Panc1 (cell line): ENCODE data around the gene ZC3H18. TPM values are rescaled to one million over a fixed set of nuclear protein-coding genes. Genes with fewer than 3 reads are reported as not detected.

Experiments used
- ATAC-seq: fragments of 200-7000 bp; cut with Tn5 transposase; 2 replicates; pipeline ENCODE4 v1.9.1; 2020; ENCODE audit warnings: mild to moderate bottlenecking, moderate library complexity
- BruUV-seq: library from RNA; stranded (reverse); fragments of 400-500 nt; replicated peaks from 2 replicates; lab custom pipeline; 2021; lab: Mats Ljungman, UMichigan
- CTCF ChIA-PET: fragments of 300-600 bp; sonication (Branson Sonifier 250); formaldehyde crosslinking; loops from one replicate; lab custom pipeline; 2022; ENCODE audit warnings: antibody characterized with exemption; lab: Charles Lee
- POLR2A ChIA-PET: fragments of 300-600 bp; sonication (Branson Sonifier 250); formaldehyde crosslinking; loops from one replicate; lab custom pipeline; 2022; ENCODE audit warnings: antibody characterized with exemption; lab: Charles Lee
- DNase-seq: peaks from one replicate; pipeline ENCODE4 v3.0.0-alpha.2; 2010; ENCODE audit warnings: low read depth, low spot score
- H3K27ac ChIP-seq: 2 replicates; pipeline ENCODE4 v1.5.1; 2011; ENCODE audit warnings: mild to moderate bottlenecking, low read length, inconsistent platforms
- H3K27me3 ChIP-seq: fragments of 200-500 bp; sonication (Bioruptor generic); 2 replicates; pipeline ENCODE4 v1.6.0; 2014; ENCODE audit warnings: low read length, inconsistent platforms; ENCODE audit not compliant: control insufficient read depth, insufficient read depth
- H3K36me3 ChIP-seq: fragments of 200-500 bp; sonication (Bioruptor generic); 2 replicates; pipeline ENCODE4 v1.5.1; 2014; ENCODE audit warnings: inconsistent platforms, mild to moderate bottlenecking, low read length, moderate library complexity; ENCODE audit not compliant: control insufficient read depth, insufficient read depth
- H3K4me1 ChIP-seq: 2 replicates; pipeline ENCODE4 v1.5.1; 2011; ENCODE audit warnings: inconsistent platforms, mild to moderate bottlenecking, low read length, moderate library complexity; ENCODE audit not compliant: control insufficient read depth, insufficient read depth
- H3K4me3 ChIP-seq, 2 experiments: 2 replicates each; pipeline ENCODE4 v1.5.1; 2011 to 2012; ENCODE audit warnings: low read depth in 2 of 2, low read length in 2 of 2, mild to moderate bottlenecking in 2 of 2, inconsistent platforms in 1 of 2, moderate library complexity in 1 of 2
- H3K9me3 ChIP-seq: fragments of 200-500 bp; sonication (Bioruptor generic); 2 replicates; pipeline ENCODE4 v1.5.1; 2014; ENCODE audit warnings: low read depth, mild to moderate bottlenecking, inconsistent platforms, low read length, moderate library complexity; ENCODE audit not compliant: control insufficient read depth, insufficient read depth
- POLR2AphosphoS5 ChIP-seq: IDR thresholded peaks from 2 replicates; pipeline ENCODE4 v1.6.1; 2012; ENCODE audit warnings: mild to moderate bottlenecking, low read depth, low read length, moderate library complexity
- REST ChIP-seq, 2 experiments: IDR thresholded peaks; 2 replicates each; pipeline ENCODE4 v1.6.1; 2011 to 2012; ENCODE audit warnings: low read depth in 2 of 2, control low read depth in 1 of 2, low read length in 1 of 2, mild to moderate bottlenecking in 1 of 2, moderate library complexity in 1 of 2; ENCODE audit not compliant: insufficient read depth in 1 of 2
- SIN3A ChIP-seq: IDR thresholded peaks from 2 replicates; pipeline ENCODE4 v1.6.1; 2012; ENCODE audit warnings: low read depth, mild to moderate bottlenecking, low read length, moderate library complexity, borderline replicate concordance; ENCODE audit not compliant: insufficient read depth
- TCF7L2 ChIP-seq: IDR thresholded peaks from 2 replicates; pipeline ENCODE4 v1.6.1; 2011; ENCODE audit warnings: mild to moderate bottlenecking, low read depth, low read length, inconsistent platforms
- in situ Hi-C: cut with HindIII; loops from 2 replicates; pipeline ENCODE4 v1.10.0; 2016; ENCODE audit warnings: low sequenced_read_pairs, low pct_unique_long_range_greater_than_20kb
- intact Hi-C: fragments of 100-400 bp; cut with micrococcal nuclease; formaldehyde crosslinking; loops from one replicate; pipeline ENCODE4 v1.10.0; 2022; ENCODE audit not compliant: unreplicated experiment
- total RNA-seq: library from RNA; stranded (reverse); gene quantifications from one replicate; pipeline ENCODE4 v1.2.1, GENCODE V29; 2021; ENCODE audit not compliant: unreplicated experiment
- TF ChIP-seq, protein P1 (sequence below): fragments of 450-650 bp; IDR thresholded peaks from 2 replicates; pipeline ENCODE4 v1.5.1; 2017; ENCODE audit warnings: mild to moderate bottlenecking

ZC3H18 gene
- total RNA-seq, 1 experiment from 2014 or later, result 45.9 TPM

DNA sequence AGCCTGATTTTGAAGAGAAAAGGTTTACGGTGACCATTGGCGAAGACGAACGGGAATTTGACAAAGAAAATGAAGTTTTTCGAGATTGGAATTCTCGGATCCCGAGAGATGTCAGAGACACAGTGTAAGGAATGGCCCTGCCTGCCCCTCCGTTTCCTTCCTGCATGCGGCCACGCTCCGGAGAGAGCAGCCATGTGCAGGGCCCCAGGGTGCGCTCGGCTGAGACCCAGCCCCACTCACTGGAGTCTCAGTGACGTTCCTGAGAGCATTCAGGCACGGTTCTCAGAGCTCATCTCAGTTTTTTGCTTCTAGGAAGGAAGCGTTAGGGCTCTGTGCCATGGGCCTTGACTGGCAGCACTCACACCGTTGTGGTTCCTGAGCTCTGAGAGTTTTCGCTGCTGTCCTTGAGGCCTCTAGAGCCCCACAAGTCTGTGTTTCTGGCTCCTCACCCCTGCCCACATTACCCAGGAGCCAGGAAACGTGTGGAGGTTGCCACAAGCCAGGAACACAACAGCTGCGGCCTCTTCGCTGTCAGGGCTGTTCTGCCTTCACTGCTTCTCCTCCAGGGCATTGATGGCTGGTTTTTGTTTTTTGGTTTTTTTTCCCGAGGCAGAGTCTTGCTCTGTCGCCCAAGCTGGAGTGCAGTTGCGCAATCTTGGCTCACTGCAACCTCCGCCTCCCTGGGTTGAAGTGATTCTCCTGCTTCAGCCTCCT, 29.8 kb downstream of the ZC3H18 start:
- H3K4me3 ChIP-seq, result no peak overlapping the region
- peaks cover 2% of the 10 kb centered on the region; the same call in 1 of the 2 replicates for H3K36me3 ChIP-seq
- no TSS peak for BruUV-seq
- TF ChIP-seq REST (IDR thresholded peaks at IDR 0.05; ENCODE audit: insufficient read depth in 1 of 2, low read depth in 2 of 2, low read length in 1 of 2) (no peak), SIN3A (no peak), TCF7L2 (no peak), POLR2AphosphoS5 (no peak)
- TF ChIP-seq, protein P1, sequence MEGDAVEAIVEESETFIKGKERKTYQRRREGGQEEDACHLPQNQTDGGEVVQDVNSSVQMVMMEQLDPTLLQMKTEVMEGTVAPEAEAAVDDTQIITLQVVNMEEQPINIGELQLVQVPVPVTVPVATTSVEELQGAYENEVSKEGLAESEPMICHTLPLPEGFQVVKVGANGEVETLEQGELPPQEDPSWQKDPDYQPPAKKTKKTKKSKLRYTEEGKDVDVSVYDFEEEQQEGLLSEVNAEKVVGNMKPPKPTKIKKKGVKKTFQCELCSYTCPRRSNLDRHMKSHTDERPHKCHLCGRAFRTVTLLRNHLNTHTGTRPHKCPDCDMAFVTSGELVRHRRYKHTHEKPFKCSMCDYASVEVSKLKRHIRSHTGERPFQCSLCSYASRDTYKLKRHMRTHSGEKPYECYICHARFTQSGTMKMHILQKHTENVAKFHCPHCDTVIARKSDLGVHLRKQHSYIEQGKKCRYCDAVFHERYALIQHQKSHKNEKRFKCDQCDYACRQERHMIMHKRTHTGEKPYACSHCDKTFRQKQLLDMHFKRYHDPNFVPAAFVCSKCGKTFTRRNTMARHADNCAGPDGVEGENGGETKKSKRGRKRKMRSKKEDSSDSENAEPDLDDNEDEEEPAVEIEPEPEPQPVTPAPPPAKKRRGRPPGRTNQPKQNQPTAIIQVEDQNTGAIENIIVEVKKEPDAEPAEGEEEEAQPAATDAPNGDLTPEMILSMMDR, result no peak
- POLR2A ChIA-PET, result no interaction called here
- CTCF ChIA-PET, result no interaction called here
- no peaks in the 10 kb centered on the region for H3K4me1 ChIP-seq
- DNase-seq (no peak), ATAC-seq (no peak)
- H3K27ac ChIP-seq, result no peak overlapping the region
- intact Hi-C loops (no loop called here), in situ Hi-C loops (no loop called here)
- no peaks in the 10 kb centered on the region for H3K9me3 ChIP-seq
- H3K27me3 ChIP-seq, result no peaks in the 10 kb centered on the region

- in situ Hi-C loops, result no loop called here
- no TSS peak for BruUV-seq
- DNase-seq, result no peak
- ChIA-PET CTCF (no interaction called here), POLR2A (no interaction called here)
- Histone ChIP-seq H3K27ac (no peak overlapping the region), H3K27me3 (no peaks in the 10 kb centered on the region), H3K36me3 (peaks cover 2% of the 10 kb centered on the region; the same call in 1 of the 2 replicates), H3K4me1 (no peaks in the 10 kb centered on the region), H3K4me3 (no peak overlapping the region), H3K9me3 (no peaks in the 10 kb centered on the region)
- intact Hi-C loops, result no loop called here
- ATAC-seq, result no peak
- TF ChIP-seq REST (IDR thresholded peaks at IDR 0.05; ENCODE audit: insufficient read depth in 1 of 2, low read depth in 2 of 2, low read length in 1 of 2), result no peak
Observed at GRCh38 chr16:88600539-88600896, 30.3 kb downstream of the ZC3H18 start.
